Effector CD8-positive, alpha-beta T cell (primary cell): ENCODE data around the gene PAQR5.
"Not testable (repeated sequence)": the region's sequence is repeated elsewhere in the genome, so short reads cannot be mapped to it uniquely, and the experiment has no call there.

ENCODE experiments used
- DNase-seq: peaks from one replicate; lab custom pipeline; 2025; lab: John Stamatoyannopoulos, UW

PAQR5 gene

GRCh38 chr15:69293741-69294615 lies 4.7 kb upstream of the PAQR5 start:
- no peak for DNase-seq

GRCh38 chr15:69296606-69297005 lies 2.1 kb upstream of the PAQR5 start:
- DNase-seq = no peak

- DNase-seq = no peak
Measured at GRCh38 chr15:69297642-69298353, 914 bp upstream of the PAQR5 start.

GRCh38 chr15:69298354-69298696 lies 387 bp upstream of the PAQR5 start:
- DNase-seq = no peak

- DNase-seq = no peak
Measured at GRCh38 chr15:69299451-69299886, 757 bp downstream of the PAQR5 start.

GRCh38 chr15:69299943-69300588 lies 1.4 kb downstream of the PAQR5 start:
- DNase-seq = no peak

- not testable (repeated sequence) for DNase-seq
Measured at GRCh38 chr15:69301101-69301500, 2.4 kb downstream of the PAQR5 start.

GRCh38 chr15:69302087-69302486 lies 3.4 kb downstream of the PAQR5 start:
- DNase-seq = not testable (repeated sequence)

GRCh38 chr15:69302929-69303328 lies 4.2 kb downstream of the PAQR5 start:
- DNase-seq = no peak

GRCh38 chr15:69303337-69304181 lies 4.8 kb downstream of the PAQR5 start:
- DNase-seq = no peak

- DNase-seq = no peak
Measured at GRCh38 chr15:69304182-69304545, 5.5 kb downstream of the PAQR5 start.

- no peak for DNase-seq
Measured at GRCh38 chr15:69305204-69305931, 6.7 kb downstream of the PAQR5 start.

GRCh38 chr15:69305933-69306568 lies 7.3 kb downstream of the PAQR5 start:
- no peak for DNase-seq

- DNase-seq = no peak
Measured at GRCh38 chr15:69307939-69308338, 9.2 kb downstream of the PAQR5 start.

GRCh38 chr15:69308949-69309348 lies 10.2 kb downstream of the PAQR5 start:
- DNase-seq = no peak

GRCh38 chr15:69311319-69311721 lies 12.6 kb downstream of the PAQR5 start:
- DNase-seq = no peak

- DNase-seq = no peak
Measured at GRCh38 chr15:69313432-69314000, 14.8 kb downstream of the PAQR5 start.

GRCh38 chr15:69314131-69314530 lies 15.4 kb downstream of the PAQR5 start:
- DNase-seq = no peak

GRCh38 chr15:69314736-69315135 lies 16.0 kb downstream of the PAQR5 start:
- DNase-seq = no peak

GRCh38 chr15:69315402-69316110 lies 16.8 kb downstream of the PAQR5 start:
- DNase-seq = no peak
